Stomach (tissue), 9 donors: ENCODE results near the gene VCL. TPM values are rescaled to one million over a fixed set of nuclear protein-coding genes. Genes with fewer than 3 reads are reported as not detected.

Experiments used
- DNase-seq, 2 donors: peaks; one replicate each; pipeline versions ENCODE4 v3.0.0 to v3.0.0-alpha.2; 2013 to 2019
- H3K27ac ChIP-seq, 5 donors: fragments of 200-600 bp in 4 of 5; sonication (generic) in 4 of 5; one replicate each; pipeline ENCODE4 v1.5.1; 2013 to 2019; ENCODE audit warnings: mild to moderate bottlenecking in 1 of 5, moderate library complexity in 1 of 5
- H3K27me3 ChIP-seq, 3 donors: fragments of 200-600 bp; sonication (generic); one replicate each; pipeline ENCODE4 v1.5.1; 2017 to 2019; ENCODE audit warnings: mixed run types in 1 of 3
- H3K36me3 ChIP-seq, 4 donors: fragments of 200-600 bp; sonication (generic); 1 replicate in 3 of 4; 2 replicates in 1 of 4; pipeline ENCODE4 v1.5.1; 2016 to 2019
- H3K4me1 ChIP-seq, 4 donors: fragments of 200-600 bp; sonication (generic); one replicate each; pipeline ENCODE4 v1.5.1; 2016 to 2019
- H3K4me3 ChIP-seq, 4 donors: fragments of 200-600 bp; sonication (generic) in 3 of 4; one replicate each; pipeline ENCODE4 v1.5.1; 2016 to 2019; ENCODE audit warnings: mild to moderate bottlenecking in 1 of 4
- H3K9me3 ChIP-seq, 4 donors: fragments of 200-600 bp; sonication (generic); one replicate each; pipeline ENCODE4 v1.5.1; 2016 to 2019
- CTCF ChIP-seq, 7 experiments: fragments of 450-650 bp in 4 of 7; fragments of 200-600 bp in 3 of 7; sonication (generic) in 3 of 7; IDR thresholded peaks; one replicate each; pipeline ENCODE4 v1.5.1; 2016 to 2019; ENCODE audit warnings: antibody characterized with exemption in 7 of 7, control low read depth in 2 of 7, mild to moderate bottlenecking in 1 of 7
- EP300 ChIP-seq: sonication (generic); formaldehyde crosslinking; IDR thresholded peaks from one replicate; pipeline ENCODE4 v1.6.1; 2017; ENCODE audit warnings: antibody characterized with exemption
- POLR2A ChIP-seq, 4 donors: fragments of 450-650 bp; IDR thresholded peaks; one replicate each; pipeline ENCODE4 v1.6.1; 2016; ENCODE audit warnings: antibody characterized with exemption in 4 of 4, control low read depth in 2 of 4, mild to moderate bottlenecking in 1 of 4, moderate library complexity in 1 of 4
- POLR2AphosphoS5 ChIP-seq, 3 donors: sonication (generic); formaldehyde crosslinking; IDR thresholded peaks; one replicate each; pipeline ENCODE4 v1.6.1; 2016; ENCODE audit warnings: antibody characterized with exemption in 3 of 3
- WGBS, 5 donors: extraction: QIAGEN DNeasy Blood & Tissue Kit in 3 of 5; methylation state at CpG; one replicate each; pipeline versions ENCODE4 v1.1.5 to v1.1.7; 2013 to 2018; 5-methylcytosine and 5-hydroxymethylcytosine counted together
- intact Hi-C: fragments of 100-400 bp; cut with DNase I; formaldehyde crosslinking; loops from one replicate; pipeline ENCODE4 v1.15.1; 2023; ENCODE audit warnings: low total_unique reads
- polyA plus RNA-seq, 3 donors: library from polyadenylated mRNA; stranded (reverse); fragments of 200-250 nt; gene quantifications; one replicate each; pipeline ENCODE4 v1.2.3, GENCODE V29; 2013
- total RNA-seq, 5 donors: library from RNA; depleted of rRNA; stranded (reverse); fragments of >200 nt; gene quantifications; one replicate each; pipeline versions ENCODE4 v1.1.0 to v1.2.3, GENCODE V29; 2014 to 2016
- donor health status: healthy with polysubstance abuse.
- donor health status: Bipolar disorder and iron deficiency.
- donor health status: healthy.

Gene VCL
- total and polyA plus RNA-seq, 8 donors: 11.2 to 211 (median 62.3) TPM

GRCh38 chr10:74167443-74167842, 169.5 kb downstream of the VCL start:
- no peak for TF ChIP-seq POLR2A (IDR thresholded peaks at IDR 0.05)
- TF ChIP-seq POLR2AphosphoS5 (IDR thresholded peaks at IDR 0.05): no peak
- no peak for TF ChIP-seq CTCF (IDR thresholded peaks at IDR 0.05)
- no peak for TF ChIP-seq EP300
- no peak for DNase-seq
- WGBS, 5 donors: 29 to 67% (median 58%) methylated on average over 1 of the region's 1 CpG
- intact Hi-C loops: no loop called here
- Histone ChIP-seq H3K4me3 (no peak overlapping the region), H3K36me3 (no peaks in the 10 kb centered on the region), H3K4me1 (peaks cover 0 to 37% (median 13%) of the 10 kb centered on the region in 4 donors), H3K9me3 (no peaks in the 10 kb centered on the region), H3K27me3 (no peaks in the 10 kb centered on the region), H3K27ac (no peak overlapping the region)

Other genes starting within 250 kb of the VCL start
- 10 to 100 TPM in 3 of 5 donors, 1 to 10 TPM in 2; 1.3 to 51.0 (median 11.2) TPM for gene CHCHD1, start 216.1 kb upstream of the VCL start, total RNA-seq
- 10 to 100 TPM; 60.2 to 81.6 (median 69.9) TPM for gene CHCHD1, start 216.1 kb upstream of the VCL start, polyA plus RNA-seq
- gene ZSWIM8, start 212.5 kb upstream of the VCL start, total RNA-seq: 100 to 1,000 TPM in 3 of 5 donors, 10 to 100 TPM in 2; 43.4 to 325 (median 101) TPM
- gene ZSWIM8, start 212.5 kb upstream of the VCL start, polyA plus RNA-seq: 100 to 1,000 TPM in 1 of 3 donors, 10 to 100 TPM in 2; 53.4 to 121 (median 57.7) TPM
- 10 to 100 TPM in 4 of 5 donors, 1 to 10 TPM in 1; 2.3 to 97.4 (median 16.7) TPM for gene NDST2, start 186.5 kb upstream of the VCL start, total RNA-seq
- gene NDST2, start 186.5 kb upstream of the VCL start, polyA plus RNA-seq: 1 to 10 TPM; 3.5 to 9.8 (median 6.5) TPM
- gene CAMK2G, start 123.6 kb upstream of the VCL start, total RNA-seq: 10 to 100 TPM; 28.8 to 93.3 (median 31.9) TPM
- 10 to 100 TPM in 2 of 3 donors, 1 to 10 TPM in 1; 7.5 to 22.8 (median 11.0) TPM for gene CAMK2G, start 123.6 kb upstream of the VCL start, polyA plus RNA-seq
- gene PLAU, start 87.0 kb upstream of the VCL start, total RNA-seq: 10 to 100 TPM in 2 of 5 donors, 1 to 10 TPM in 2, not detected in 1; 5.5 to 16.1 (median 9.3) TPM
- gene PLAU, start 87.0 kb upstream of the VCL start, polyA plus RNA-seq: 10 to 100 TPM in 1 of 3 donors, 1 to 10 TPM in 2; 9.6 to 39.5 (median 9.9) TPM
- 10 to 100 TPM in 2 of 5 donors, 1 to 10 TPM in 3; 3.5 to 28.1 (median 9.9) TPM for gene AP3M1, start 152.7 kb downstream of the VCL start, total RNA-seq
- 10 to 100 TPM in 2 of 3 donors, 1 to 10 TPM in 1; 8.6 to 14.1 (median 13.0) TPM for gene AP3M1, start 152.7 kb downstream of the VCL start, polyA plus RNA-seq
- 10 to 100 TPM in 4 of 5 donors, 1 to 10 TPM in 1; 7.2 to 66.1 (median 35.2) TPM for gene ADK, start 153.1 kb downstream of the VCL start, total RNA-seq
- gene ADK, start 153.1 kb downstream of the VCL start, polyA plus RNA-seq: 10 to 100 TPM; 13.5 to 18.6 (median 16.7) TPM